Mucosa of gallbladder (tissue), 1 donor: Measurements from ENCODE around the gene NIN. TPM values are rescaled to one million over a fixed set of nuclear protein-coding genes. Genes with fewer than 3 reads are reported as not detected.

ENCODE experiments used
- DNase-seq: peaks from one replicate; pipeline ENCODE4 v3.0.0-alpha.2; 2020; ENCODE audit warnings: low spot score
- total RNA-seq: library from RNA; stranded (reverse); gene quantifications from one replicate; pipeline ENCODE4 v1.2.1, GENCODE V29; 2021
- donor health status: DM: no; HTN: no; CAD: no.

NIN gene, protein sequence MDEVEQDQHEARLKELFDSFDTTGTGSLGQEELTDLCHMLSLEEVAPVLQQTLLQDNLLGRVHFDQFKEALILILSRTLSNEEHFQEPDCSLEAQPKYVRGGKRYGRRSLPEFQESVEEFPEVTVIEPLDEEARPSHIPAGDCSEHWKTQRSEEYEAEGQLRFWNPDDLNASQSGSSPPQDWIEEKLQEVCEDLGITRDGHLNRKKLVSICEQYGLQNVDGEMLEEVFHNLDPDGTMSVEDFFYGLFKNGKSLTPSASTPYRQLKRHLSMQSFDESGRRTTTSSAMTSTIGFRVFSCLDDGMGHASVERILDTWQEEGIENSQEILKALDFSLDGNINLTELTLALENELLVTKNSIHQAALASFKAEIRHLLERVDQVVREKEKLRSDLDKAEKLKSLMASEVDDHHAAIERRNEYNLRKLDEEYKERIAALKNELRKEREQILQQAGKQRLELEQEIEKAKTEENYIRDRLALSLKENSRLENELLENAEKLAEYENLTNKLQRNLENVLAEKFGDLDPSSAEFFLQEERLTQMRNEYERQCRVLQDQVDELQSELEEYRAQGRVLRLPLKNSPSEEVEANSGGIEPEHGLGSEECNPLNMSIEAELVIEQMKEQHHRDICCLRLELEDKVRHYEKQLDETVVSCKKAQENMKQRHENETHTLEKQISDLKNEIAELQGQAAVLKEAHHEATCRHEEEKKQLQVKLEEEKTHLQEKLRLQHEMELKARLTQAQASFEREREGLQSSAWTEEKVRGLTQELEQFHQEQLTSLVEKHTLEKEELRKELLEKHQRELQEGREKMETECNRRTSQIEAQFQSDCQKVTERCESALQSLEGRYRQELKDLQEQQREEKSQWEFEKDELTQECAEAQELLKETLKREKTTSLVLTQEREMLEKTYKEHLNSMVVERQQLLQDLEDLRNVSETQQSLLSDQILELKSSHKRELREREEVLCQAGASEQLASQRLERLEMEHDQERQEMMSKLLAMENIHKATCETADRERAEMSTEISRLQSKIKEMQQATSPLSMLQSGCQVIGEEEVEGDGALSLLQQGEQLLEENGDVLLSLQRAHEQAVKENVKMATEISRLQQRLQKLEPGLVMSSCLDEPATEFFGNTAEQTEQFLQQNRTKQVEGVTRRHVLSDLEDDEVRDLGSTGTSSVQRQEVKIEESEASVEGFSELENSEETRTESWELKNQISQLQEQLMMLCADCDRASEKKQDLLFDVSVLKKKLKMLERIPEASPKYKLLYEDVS (N-terminal part only)
- 28.3 TPM for total RNA-seq

DNA sequence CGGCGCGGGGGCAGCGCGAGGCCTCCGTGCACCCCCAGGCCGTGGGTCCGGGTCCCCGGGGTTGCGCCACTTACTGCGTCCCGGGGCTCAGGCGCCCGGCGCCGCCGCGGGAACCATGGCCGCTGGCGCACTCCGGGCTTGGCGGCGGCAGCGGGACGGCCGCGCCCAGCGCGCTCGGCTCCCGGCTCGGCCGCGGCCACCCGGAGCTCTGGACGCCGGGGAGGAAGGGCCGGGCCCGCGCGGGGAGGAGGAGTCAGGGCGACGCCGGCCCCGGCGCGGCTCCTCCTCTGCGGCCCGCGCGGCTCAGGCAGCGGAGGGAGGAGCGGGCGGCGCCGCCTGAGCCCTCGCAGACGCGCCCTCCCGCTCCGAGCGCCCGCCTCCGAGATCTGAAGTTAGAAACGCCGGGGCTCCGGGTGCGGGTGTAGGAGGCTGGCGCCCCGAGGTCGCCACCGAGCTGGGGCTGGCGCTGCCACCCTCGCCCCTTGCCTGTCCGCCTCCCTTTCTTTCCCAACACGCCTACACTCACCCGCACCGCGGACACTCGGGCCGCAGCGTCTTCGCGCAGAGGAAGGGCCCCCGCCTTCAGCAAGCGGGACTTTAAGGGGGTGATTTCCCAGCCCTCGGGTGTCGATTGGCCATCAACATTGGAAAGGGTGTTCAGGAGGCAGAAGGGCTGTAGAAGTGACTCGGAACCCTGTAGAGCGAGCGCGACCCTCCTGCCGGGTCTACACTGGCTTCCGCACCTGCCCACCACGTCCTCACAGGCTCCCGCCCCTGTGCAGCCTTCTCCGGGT, at the start of gene NIN:
Gene NIN, minus strand, starts transcription at position 231 of the 794 bp plus-strand sequence. CDS start 9,106 bp downstream, outside the sequence.
- peak; percentile 70 for DNase-seq

DNA sequence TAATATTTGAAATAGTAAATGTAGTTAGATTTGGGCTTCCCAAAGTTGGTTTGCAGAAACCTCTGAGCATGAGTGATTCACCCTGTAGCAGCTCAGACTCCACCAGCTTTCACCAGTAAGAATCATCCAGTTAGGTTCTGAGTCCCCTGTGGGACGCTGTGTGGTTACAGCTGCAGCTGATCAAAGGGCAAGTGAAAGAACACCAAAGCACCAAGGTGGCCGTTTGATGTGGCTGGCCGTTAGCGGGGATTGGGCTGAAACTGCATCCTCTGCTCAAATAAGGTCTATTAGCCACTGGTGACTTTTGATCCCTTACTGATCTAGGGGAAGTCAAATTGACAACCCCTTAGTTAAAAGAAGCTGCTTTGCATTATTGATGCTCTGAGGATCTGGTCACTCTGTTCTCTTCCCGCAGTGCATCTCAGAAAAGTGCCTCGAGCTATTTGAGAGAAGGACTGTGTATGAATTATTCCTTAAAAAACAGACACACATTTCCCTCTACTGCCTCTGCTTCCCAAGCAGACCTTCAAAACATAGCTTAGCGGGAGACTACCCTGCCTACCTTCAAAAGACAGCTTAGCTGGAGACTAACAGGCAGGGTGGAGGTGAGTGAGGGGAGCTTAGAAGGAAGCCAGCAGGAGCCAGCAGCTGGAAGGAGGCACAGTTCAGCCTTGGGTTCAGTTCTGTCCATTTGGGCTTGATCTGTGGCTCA, 44.6 kb upstream of the NIN start:
- no peak for DNase-seq

DNA sequence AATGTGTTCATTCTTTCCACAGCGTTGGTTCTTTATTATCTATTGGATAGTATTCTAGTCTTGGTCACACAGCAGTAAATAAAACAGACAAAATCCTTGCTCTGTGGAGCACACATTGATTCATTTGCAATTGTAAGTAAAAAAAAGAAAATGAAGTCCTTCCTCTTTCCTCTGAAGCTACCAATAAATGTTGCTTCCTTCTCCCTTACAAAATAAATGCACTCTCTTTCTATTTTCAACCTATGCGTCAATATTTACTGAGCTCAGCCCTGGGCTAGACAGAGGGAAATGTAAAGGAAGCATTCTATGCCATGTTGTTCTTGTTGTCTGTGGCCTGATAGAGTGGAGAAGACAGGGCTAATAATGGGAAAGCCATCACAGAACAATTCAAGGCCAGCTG, 43.8 kb upstream of the NIN start:
- no peak for DNase-seq

DNA sequence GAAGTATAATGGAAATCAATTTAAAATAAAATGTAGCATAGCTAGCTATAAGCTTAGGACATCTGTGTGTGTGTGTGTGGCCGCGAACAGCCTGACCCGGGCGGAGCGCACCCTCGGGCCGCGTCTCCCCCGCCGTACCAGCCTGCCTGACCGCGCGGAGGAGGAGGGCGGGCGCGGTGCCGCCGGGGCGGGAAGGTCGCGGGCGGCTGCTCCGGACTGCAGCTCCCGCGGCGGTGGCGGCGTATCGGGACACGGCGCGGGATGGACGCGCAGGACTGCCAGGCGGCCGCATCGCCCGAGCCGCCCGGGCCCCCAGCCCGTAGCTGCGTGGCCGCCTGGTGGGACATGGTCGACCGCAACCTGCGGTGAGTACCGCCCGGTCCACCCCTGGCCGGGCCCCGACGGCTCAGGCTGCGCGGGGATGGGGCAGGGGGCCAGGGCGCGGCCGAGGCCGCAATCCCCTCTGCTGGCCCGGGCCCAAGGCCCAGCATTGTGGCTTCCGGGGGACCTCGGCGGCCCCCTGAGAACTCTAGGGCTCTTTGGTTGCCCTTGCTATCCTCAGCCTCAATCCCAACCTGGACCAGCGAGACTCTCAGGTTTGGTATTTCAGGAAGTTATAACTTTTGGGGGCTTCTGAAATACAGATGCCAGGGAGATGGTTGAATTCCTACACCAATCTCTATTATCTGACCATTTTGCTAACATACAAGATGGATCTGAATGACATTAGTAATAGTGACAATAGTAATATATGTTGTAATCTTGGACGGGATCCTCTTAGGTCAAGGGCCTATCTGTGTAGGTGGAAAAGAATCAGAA, 41.2 kb upstream of the NIN start, which contains the start of gene ABHD12B:
Gene ABHD12B, plus strand, starts transcription at position 140 of the 819 bp plus-strand sequence. Its CDS starts 122 bp downstream, at position 262.
- no peak for DNase-seq

DNA sequence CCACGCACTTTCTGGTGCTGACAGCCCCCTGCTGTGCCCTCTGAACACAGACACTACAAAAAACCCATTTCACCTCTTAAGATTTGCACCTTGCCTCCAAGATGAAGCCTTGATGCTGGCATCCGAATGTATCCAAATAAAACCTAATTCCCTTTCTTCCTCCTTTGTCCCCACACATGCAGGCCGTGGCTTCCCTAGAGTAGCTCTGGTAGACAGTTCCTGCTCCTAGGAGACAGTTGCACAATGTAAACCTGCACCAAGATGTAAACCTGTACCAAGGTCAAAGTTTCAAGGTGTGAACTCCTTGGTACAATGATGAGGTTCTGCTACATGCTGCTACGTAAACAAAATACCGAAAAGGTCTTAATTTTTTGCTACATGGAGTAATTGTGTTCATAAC, 40.3 kb upstream of the NIN start:
- no peak for DNase-seq

DNA sequence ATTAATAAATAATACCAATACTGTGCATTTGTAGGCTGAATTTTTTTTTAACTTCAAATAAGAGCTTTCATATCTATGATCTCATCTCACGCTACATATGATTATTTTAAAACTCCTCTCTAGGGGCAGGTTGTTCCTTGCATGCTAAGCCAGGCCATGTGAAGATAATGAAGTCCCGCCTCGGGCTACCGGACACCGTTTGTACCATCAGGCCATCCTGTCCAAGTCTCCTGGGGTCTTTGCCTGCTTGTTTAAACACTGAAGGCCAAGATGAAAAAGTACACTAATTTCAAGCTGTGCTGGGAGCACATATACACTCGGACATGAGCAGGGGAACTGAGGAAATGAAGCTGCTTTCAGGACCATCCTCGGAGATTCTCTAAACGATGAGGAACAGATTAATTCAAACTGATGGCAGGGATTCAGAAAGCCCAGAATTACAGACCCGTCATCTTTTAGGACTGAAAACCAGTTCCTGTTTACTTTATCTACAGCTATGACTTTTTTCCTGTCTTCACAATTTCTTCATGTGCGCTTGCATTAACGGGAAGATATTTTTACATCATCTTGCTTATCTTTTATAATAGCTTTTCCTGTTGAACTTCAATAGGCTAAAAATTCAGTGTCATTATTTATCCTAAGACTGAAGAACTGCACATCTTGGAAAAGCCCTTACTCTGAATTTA, 34.6 kb upstream of the NIN start:
- DNase-seq, result no peak

DNA sequence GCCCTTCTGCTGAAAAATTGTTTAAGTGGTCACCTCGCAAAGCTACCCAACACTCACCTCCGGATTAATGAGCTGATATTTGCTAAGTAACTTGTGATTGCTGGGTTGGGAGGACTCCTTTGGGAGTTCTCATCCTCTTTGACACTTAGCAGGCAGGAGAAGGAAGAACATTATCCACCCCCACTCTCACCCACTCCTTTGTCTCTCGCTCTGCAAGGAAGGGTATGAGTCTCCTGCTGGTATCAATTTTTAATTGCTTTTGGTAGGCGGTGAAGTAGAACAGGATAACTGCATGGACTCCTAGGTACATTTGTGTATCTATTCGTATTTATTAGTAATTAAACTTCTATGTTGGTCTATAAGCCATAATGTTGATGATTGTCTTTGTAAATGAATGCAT, 34.0 kb upstream of the NIN start:
- DNase-seq, result no peak

DNA sequence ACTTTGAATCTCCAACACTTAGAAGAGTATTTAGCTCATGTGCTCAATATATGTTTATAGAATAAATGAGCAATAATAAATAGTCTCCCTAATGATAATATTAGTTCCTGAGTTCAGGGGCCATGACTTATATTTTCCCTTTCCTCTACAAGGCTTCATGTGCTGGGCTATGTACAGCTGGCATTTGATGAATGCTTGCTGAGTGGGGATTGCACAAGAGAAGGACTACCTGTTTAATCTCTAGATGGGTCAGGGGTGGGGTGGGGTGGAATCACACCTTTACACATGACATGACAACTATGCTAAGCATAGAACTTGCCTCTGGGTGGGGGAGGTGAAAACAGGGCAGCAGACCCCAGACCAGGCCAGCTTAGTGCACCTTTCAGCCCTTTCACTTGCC, 33.3 kb upstream of the NIN start:
- no peak for DNase-seq

DNA sequence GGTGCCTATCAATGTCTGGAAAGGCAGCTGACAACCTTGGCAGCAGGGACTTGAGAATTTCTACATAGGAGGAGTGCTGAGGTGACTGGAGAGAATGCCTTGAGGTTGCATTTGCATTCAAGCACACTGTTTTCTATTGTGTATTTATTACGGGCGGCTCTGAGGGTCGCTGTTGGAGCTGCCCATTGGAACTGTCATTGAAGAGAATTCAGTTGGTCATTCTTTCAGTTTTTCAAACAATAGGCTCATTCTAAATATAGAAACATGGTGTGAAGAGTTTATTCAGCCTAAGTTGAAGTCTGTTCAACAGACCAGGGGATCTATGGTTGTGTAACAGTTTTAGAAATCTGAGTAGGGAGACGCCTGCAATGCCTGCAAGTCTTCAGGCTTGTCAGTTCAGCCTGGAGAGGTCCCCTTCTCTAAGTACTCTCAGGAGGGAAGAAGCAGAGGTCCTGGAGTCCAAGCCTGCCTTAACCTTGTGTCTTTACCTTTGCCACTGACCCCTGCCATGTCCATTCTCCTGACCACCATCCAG, 31.1 kb upstream of the NIN start:
- DNase-seq, result no peak

DNA sequence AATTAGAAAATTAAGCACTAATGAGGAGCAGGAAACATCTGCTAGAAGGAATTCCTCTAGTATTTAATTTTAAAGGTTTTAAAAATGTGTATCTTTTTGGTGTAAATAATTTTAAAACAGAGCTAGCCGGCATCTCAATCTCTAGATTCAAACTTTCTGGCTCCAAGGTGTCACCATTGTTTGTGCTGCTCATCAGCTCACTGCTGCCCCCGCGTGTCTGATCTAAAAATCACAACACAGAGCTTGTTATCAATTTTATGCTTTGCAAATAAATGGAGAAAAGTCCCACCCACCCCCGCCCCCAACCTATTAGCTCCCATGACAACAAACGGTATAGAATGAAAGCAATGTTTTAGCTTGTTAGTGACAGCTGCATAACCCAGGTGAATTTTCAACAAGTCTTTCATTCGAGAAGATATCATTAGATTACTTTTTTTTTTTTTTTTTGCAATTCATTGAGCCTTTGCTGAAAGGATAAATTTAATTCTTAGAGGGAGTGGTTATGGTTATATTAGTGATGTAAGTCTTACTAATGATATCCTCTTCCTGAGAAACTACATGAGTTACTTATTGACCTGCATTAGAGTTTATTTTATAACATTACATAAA, 29.6 kb upstream of the NIN start:
- DNase-seq, result peak; percentile 87

DNA sequence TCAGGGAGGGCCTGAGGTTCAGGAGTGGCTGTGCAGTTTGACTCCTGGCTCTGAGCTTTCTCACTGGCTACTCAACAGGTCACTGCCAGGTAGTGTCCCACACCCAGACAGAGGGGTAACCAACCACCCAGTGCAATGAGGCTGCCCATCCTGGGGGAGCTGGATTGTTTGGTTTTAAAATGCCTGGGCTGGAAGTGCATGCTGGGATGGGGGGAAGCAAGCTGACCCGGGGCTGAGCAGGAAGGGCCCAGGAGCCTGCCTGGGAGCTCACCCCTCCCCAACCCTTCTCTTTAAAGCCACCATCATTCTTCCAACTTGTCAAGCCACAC, 28.3 kb upstream of the NIN start:
- no peak for DNase-seq

DNA sequence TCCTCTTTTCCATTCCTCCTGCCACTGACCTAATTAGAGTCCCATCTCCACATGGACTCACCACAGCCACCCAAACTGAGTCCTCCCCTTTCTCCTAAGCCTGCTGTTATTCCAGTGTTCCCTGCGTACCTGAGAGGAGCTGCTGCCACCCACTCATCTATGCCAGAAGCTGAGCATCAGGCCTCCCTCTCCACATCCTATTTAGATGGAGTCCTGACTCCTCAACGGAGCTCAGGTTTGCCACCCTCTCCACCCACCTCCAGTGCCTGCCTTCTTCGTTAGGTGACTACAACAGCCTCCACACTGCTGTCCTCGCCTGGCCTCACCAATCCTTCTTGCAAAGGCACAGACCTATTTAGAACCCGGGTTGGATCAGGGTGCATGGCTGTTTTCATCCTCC, 25.7 kb upstream of the NIN start:
- DNase-seq, result no peak

DNA sequence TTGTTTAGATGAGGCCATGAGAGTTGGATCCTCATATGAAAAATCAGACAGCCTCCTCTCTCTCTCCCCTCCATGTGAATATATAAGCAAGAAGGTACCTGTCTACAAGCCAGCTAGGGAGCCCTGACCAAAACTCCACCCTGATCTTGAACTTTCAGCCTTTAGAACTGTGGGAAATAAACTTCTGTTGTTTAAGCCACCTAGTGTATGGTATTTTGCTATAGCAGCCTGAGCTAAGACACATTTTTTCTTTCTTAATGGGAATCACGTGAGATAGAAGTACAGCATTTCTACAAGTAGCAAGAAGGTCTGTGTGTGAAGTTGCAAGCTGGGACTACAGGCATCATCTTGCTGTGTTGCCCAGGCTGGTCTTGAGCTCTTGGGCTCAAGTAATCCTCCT, 24.6 kb upstream of the NIN start:
- no peak for DNase-seq

DNA sequence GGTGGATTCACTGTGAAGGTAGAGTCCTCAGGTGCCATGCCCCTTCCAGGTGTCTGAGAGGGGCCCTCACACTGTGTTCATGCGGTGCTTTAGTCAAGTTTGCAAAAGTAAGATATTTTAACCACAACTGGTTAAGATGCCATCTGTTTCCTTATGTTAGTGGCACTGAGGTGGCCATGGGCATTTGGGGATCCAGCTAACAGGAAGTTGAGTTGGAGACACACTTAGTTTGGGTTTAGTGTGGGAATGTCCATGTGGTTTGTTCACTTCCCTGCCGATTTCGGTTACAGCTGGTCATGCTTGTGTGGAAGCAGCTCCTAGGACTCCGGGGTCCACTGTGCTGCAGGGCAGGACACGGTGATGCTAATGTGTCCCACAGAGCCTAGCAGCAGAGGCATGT, 23.6 kb upstream of the NIN start:
- DNase-seq, result no peak

DNA sequence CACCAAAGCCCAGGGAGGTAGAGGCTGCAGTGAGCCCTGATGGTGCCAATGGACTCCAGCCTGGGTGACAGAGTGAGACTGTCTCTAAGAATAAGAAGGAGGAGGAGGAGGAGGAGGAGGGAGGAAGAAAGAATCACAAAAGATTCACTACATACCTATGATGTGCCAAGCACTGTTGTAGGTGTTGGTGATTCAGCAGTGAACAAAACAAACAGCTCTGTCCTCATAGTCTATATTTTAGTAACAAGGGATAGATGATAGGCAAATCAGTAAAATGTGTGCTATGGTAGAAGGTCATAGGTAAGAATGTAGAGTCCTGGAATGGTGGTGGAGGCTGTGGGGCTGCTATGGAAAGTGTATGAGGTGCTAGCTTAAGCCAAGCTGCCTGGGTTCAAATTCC, 22.9 kb upstream of the NIN start:
- no peak for DNase-seq

DNA sequence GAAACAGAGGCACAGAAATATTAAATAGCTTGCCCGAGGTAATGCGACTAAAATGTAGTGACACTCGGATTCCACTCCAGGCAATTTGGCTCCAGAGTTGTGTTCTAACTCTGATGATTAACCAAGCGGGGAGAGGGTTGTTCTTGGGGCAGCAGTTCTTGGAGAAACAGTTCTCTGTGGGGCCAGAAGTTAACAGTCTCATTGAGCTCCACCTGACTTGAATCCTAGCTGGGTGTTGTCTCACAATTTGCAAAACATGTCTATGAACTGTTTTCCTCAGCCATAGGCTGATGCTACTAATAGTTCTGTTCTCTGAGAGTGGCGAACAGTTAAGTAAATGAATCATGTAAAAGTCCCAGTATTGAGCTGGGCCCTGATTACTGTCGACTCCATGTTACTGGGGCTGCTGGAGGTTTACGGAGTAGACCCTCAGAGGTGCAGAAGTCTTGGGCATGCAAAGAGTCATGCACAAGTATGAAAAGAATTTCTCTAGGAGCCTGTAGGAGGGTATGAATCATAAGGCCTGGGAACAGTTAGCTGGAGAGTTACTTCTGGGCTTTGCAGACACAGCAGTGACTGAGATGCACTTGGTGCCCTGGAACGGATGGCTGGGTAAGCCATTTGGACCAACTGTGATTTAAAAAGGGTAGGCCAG, 15.4 kb upstream of the NIN start:
- no peak for DNase-seq

DNA sequence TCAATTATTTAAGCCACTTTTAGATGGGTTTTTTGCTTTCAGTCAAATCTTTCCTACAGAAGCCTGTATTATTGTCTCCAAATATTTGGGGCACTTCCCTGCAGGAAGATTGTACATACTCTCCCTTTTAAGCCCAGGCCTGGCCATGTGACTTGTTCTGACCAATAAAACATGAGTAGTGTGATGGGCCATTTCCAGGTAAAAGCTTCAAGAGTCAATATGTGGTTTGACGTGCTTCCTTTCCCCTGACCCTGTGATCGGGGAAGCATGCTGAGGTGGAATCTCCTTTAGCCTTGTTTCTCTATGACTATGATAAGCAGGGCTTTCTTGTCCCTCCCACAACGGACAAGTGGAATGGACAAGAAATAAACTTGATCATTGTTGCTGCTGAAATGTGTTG, 14.2 kb upstream of the NIN start:
- no peak for DNase-seq

DNA sequence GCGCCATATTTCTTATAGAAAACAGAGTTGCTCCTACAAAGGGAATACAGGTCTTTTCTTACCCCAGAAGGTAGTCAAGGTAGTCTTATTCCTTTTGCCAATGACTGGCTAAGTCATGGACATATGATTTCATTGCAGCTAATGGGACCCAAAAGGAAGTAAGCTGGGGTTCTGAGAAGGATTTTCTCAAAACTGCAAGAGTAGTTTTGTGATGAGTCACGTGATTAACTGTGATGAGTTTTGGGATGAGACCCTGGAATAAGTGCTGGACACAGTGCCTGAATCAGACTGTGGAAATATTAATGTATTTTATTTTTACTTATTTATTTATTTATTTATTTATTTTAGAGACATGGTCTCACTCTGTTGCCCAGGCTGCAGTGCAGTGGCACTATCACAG, 13.4 kb upstream of the NIN start:
- DNase-seq, result no peak
